Globus pallidus (tissue), 1 donor: ENCODE data around the gene DZANK1.
"Not testable (repeated sequence)": the region's sequence is repeated elsewhere in the genome, so short reads cannot be mapped to it uniquely, and the experiment has no call there.

ENCODE experiments used
- DNase-seq: peaks from one replicate; pipeline ENCODE4 v3.0.0-alpha.2; 2015; ENCODE audit warnings: low spot score

Gene DZANK1

DNA sequence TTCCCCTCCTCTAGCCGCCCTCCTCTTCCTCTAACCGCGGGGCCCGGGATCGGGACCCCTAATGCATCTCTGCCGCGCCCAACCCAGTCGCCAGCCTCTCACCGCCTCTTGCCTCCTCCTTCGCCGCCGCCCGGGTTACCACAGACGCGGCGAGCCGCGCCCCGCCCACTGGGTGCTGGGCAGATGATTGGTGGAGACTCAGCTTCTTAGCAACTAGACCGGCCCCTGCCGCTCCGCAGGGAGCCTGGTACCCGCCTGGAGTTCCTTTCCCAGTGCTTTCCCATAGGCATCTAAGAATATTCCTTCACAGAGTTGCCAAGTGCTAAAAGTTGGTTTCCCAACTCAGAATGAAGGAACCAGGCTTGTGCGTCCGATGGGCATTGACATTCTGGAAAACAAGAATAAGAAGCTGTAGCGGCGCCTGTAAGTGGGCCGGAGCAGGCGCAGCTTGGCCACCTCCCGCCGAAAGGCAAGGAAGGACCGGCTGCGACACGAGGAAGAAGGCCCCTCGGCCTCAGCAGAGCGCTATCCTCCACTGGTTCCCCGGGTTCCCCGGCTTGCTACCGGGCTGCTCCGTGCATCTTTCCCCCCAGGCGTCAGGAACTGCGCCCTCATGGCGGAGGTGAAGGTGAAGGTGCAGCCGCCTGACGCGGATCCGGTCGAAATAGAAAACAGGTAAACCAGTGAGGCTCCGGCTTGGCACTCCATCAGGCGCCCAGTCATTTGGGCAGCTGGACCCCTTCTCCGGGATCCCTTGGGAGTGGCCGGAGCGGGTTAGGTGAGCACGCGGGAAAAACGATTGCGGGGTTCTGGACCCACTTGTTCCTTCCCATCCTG lies at the start of gene DZANK1, which contains the start of gene POLR3F:
DZANK1 (minus strand) TSS at position 137 of the 837 bp plus-strand sequence. CDS start 1,672 bp downstream, outside the sequence.
POLR3F (plus strand) TSS at position 497 of the 837 bp plus-strand sequence; CDS start at position 614, 117 bp downstream.
- DNase-seq: peak; percentile 96

GRCh38 chr20:18515973-18516372 lies 49.1 kb upstream of the DZANK1 start:
- no peak for DNase-seq

- DNase-seq: no peak
These were observed 47.3 kb upstream of the DZANK1 start for GRCh38 chr20:18514127-18514526.

GRCh38 chr20:18513208-18513607 lies 46.4 kb upstream of the DZANK1 start:
- no peak for DNase-seq

DNA sequence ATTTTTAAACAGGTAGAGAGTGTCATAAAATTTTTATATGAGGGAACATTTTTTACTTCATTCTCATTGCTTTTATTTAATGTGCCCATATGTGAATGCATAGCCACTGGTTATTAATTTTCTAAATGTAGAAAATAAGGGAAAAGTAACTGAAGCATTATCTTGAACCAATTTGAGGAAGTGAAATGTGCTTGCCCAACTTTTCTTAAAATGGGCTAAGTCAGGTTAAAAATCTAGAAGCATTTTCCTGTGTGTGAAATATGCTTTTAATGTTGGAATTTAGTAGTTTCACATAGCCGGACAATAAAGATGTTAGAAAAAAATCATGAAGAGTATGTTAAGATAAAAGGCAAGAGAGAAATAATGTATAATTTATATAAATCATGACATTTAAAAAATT lies 44.7 kb upstream of the DZANK1 start:
- no peak for DNase-seq

GRCh38 chr20:18507218-18508191 lies 40.7 kb upstream of the DZANK1 start, which contains the start of gene SEC23B:
TSS of gene SEC23B (plus strand) at chr20:18507940. CDS start at chr20:18510836, 2,896 bp downstream.
- DNase-seq: peak; percentile 98

DNA sequence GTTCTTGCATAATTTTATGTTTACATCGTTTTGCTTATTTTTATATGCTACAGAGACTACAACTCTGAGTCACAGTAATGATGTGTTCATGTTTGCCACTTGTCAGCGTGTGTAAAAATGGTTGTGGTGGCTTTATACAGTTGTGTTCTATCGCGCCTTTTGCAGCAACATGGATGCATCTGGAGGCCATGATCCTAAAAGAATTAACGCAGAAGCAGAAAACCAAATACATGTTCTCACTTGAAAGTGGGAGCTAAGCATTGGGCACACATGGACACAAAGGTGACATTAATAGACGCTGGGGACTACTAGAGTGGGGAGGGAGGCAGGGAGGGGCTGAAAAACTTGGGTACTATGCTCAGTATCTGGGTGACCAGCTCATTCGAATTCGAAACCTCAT lies 39.9 kb upstream of the DZANK1 start:
- DNase-seq: no peak

DNA sequence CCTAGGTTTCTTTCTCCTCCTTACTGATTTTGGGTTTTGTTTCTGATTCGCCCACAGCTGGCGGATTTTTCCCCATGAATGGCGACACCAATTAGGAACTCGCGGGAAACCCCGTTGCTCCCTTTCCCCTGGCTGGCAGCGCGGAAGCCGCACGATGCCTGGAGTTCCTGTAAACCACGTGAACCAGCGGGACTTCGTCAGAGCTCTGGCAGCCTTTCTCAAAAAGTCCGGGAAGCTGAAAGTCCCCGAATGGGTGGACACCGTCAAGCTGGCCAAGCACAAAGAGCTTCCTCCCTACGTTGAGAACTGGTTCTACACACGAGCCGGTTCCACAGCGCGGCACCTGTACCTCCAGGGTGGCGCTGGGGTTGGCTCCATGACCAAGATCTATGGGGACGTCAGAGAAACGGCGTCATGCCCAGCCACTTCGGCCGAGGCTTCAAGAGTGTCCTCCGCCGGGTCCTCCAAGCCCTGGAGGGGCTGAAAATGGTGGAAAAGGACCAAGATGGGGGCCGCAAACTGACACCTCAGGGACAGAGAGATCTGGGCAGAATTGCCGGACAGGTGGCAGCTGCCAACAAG lies 37.7 kb upstream of the DZANK1 start:
- no peak for DNase-seq

DNA sequence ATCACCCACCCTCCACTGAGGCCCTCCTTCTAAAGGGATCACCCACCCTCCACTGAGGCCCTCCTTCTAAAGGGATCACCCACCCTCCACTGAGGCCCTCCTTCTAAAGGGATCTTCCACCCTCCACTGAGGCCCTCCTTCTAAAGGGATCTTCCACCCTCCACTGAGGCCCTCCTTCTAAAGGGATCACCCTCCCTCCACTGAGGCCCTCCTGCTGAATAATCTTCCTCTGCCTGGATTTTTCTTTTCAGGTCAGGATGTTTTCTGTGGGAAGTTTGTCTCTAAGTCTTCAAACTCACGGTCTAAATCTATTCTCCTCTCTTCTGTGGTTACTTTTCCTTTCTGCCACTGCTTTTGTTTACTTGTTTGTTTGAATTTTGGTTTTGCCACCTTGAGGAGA lies 34.8 kb upstream of the DZANK1 start:
- DNase-seq: not testable (repeated sequence)

- no peak for DNase-seq
These were observed 30.8 kb upstream of the DZANK1 start for GRCh38 chr20:18497603-18498002.

GRCh38 chr20:18496740-18497592 lies 30.1 kb upstream of the DZANK1 start, which contains the start of gene RBBP9:
TSS of gene RBBP9 (minus strand) at chr20:18497225. CDS start at chr20:18497167, 58 bp downstream.
- DNase-seq: peak; percentile 82

DNA sequence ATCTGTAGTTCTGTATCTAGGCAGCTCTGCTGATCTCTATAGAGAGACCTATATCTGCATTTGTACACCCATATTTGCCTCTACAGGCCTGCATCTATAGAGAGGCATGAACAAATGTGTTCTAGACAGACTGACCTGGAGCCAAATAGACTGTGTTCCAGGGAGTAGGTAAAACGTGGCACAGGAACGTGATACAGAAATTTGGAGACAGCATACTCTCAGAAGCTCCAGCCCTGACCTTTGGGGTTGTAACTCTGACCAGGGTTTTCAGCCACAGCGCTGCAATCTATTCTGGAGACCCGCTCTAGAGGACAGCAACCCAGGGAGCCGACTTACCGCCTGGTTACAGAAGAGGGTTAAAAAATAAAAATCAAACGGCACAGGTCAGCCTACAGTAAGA lies 29.2 kb upstream of the DZANK1 start:
- no peak for DNase-seq

DNA sequence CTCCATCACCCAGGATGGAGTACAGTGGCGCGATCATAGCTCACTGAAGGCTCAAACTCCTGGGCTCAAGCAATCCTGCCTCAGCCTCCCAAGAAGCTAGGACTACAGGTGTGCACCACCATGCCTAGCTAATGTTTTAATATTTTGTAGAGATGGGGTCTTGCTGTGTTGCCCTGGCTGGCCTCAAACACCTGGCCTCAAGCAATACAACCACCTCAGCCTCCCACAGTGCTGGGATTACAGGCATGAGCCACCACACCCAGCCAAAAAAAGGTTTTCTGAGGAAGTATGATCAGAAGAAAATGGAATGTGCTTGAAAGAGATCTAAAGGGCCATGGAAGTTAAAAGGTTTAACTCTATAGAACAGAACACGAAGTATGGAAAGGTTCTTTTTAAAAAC lies 21.5 kb upstream of the DZANK1 start:
- DNase-seq: no peak

- DNase-seq: no peak
These were observed 14.8 kb upstream of the DZANK1 start for GRCh38 chr20:18481596-18481995.

DNA sequence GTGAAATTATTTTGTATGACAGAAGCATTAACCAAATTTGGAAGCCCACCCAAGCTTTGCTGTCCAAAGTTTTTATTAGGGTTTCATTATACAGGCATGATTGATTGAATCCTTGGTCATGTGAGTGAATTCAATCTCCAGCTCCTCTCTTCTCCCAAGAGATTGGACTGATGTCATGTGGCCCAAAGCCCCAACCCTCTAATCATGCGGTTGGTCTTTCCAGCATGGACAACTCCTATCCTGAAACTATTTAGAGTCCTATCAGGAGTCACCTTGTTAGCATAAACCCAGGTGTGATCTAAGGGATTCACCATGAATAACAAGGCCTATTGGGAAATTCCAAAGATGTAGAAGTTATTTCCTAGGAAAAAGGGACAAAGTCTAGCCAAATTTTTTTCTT lies 11.0 kb upstream of the DZANK1 start:
- no peak for DNase-seq

GRCh38 chr20:18477218-18477617 lies 10.4 kb upstream of the DZANK1 start:
- DNase-seq: no peak

DNA sequence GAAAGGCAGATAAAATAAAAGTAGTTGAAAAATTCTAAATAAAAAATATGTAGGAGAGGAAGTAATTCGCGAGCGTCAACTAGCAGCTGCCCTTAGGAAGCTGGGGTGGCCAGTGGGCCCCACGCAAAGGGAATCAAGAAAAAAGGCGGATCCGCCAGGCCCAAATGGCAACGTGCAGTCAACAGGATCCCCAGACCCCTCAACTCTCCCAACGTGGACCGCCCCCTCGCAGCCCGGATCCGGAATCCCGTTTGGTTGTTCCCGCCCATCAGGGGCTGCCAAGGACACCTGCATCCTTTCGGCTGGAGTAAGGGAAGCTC lies 296 bp downstream of the DZANK1 start:
- DNase-seq: no peak

GRCh38 chr20:18465536-18466200 lies 1.2 kb downstream of the DZANK1 start:
- no peak for DNase-seq

- DNase-seq: no peak
These were observed 10.2 kb downstream of the DZANK1 start for GRCh38 chr20:18456600-18456999.

- DNase-seq: no peak
These were observed 22.9 kb downstream of the DZANK1 start for GRCh38 chr20:18443886-18444285.

DNA sequence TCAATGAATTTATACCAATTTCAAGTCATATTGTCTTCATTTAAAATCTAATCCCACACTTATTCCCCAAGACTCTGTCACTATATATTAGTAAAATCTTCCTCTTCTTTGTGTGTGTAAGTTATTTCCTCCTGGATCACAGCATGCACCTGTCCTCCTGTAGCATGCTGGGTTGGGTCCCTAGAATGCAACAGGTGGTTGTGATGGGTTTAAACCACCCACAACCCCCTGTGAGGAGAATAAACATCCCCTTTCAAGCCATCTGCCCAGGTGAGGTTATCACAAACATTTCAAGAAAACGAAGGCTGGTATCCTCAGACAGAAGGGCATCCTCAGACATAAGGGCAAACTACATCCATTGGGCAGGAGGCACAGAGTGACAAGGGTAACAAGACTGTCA lies 26.4 kb downstream of the DZANK1 start:
- no peak for DNase-seq
